ENCODE data around the gene OSGEP. TPM values are rescaled to one million over a fixed set of nuclear protein-coding genes. Genes with fewer than 3 reads are reported as not detected.

Gene OSGEP
- total RNA-seq, 1 donor from 2014 or later, result 60.9 TPM

DNA sequence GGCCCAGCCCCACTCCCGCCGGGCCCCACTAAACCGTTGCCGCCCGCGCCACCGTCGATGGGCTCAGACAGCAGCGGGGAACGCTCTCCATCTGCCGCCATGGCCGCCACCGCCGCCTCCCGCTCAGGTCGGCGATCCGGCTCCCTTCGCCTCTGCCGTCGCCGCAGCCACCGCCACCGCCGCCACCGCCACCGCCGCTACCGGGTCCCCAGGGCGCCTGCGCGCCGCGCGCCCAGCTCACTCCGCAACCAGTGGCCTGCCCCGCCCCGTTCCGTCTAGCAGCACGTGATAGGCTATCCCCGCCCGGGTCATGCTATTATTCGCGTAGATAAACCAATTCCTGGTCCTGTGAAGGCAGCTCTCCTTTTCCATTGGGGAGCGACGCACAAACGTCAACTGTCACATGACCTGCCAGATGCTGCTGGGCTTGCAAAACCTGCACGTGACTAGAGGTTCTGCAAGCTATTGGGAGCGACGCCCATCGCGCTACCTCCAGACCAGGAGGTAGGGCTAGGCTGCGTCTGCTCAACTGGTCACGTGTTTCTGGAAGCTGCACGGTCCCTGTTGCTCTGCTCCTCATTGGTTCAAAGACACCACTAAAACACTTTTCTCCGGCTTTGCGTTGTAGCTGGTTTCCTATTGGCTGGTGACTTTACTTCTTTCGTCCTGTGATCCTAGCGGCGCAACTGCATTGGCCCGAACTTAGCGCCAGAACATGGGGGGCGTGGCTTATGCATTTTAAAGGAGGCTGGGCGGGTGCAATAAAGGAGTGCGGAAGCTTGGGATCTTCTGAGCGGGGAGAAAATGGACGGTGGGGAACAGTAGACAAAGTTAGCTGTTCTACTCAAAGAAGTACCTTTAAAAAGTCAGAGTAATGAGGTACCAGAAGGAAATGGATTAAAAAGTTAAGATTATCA is 6.9 kb upstream of the OSGEP start, which contains the start of gene PIP4P1:
Gene PIP4P1 (minus strand): TSS at position 210 of the 917 bp plus-strand sequence. CDS start 109 bp downstream, at position 101.
- Histone ChIP-seq H3K27me3 (no peaks in the 10 kb centered on the region), H3K4me3 (peak within 1 kb of the TSS; percentile 88 to 98), H3K27ac (peak within 1 kb of the TSS; percentile 98), H3K36me3 (peaks cover 0 to 39% of the 10 kb centered on the region in 2 donors), H3K4me1 (peaks cover 38% of the 10 kb centered on the region), H3K9me3 (no peaks in the 10 kb centered on the region)
- DNase-seq (ENCODE audit: extremely low spot score in 2 of 2), result peak; percentile 100
- TF ChIP-seq, protein P1, sequence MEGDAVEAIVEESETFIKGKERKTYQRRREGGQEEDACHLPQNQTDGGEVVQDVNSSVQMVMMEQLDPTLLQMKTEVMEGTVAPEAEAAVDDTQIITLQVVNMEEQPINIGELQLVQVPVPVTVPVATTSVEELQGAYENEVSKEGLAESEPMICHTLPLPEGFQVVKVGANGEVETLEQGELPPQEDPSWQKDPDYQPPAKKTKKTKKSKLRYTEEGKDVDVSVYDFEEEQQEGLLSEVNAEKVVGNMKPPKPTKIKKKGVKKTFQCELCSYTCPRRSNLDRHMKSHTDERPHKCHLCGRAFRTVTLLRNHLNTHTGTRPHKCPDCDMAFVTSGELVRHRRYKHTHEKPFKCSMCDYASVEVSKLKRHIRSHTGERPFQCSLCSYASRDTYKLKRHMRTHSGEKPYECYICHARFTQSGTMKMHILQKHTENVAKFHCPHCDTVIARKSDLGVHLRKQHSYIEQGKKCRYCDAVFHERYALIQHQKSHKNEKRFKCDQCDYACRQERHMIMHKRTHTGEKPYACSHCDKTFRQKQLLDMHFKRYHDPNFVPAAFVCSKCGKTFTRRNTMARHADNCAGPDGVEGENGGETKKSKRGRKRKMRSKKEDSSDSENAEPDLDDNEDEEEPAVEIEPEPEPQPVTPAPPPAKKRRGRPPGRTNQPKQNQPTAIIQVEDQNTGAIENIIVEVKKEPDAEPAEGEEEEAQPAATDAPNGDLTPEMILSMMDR (IDR thresholded peaks at IDR 0.05), result peak in 1 of 3 experiments; percentile 16
- peak in 1 of 2 donors; percentile 90 for TF ChIP-seq POLR2A (IDR thresholded peaks at IDR 0.05)
- peak; percentile 91 to 99 for TF ChIP-seq POLR2AphosphoS5 (IDR thresholded peaks at IDR 0.05; ENCODE audit: insufficient read depth in 1 of 2, low read depth in 1 of 2)
- intact Hi-C loops (cut with DNase I), result loop anchor here (5.0 to 10.0 kb wide), 3 partner anchors 119 to 221 kb away; partner anchors contain the start of genes PARP2 and RNASE4

DNA sequence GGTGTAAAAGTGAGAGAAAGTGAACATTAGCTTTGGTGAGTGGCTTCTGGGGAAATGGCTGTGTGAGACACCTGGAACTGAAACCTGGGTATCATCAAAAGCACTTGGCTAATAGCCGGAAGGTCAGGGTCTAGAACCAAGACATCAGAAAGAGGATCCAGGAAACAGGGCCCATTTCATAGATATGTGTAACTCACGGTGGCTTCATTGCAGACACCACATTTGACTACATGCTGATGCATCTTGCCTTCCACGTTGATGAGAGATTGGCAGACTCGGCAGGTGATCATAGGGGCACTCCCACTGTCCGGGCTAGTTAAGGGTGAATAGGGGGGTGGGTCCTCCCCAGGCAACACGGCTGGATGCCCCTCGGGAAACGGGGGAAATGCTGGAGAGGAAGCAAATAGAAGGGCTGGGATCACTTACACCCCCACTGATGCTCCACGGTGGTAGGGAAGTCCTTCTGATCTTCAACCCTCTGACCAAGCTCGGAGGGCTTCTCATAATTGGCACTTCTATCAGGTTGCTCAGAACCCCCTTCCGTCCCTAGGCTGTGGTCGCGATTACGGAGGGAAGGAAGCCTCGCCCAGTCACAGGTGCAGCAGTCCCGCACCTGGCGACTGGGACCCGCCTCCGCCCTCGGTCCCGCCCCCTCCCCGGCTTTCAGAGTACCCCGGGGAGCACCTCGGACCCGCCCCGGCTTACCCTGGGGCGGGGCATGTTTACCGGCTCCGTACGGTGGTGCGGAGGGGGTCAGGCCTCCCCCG is 6.0 kb upstream of the OSGEP start:
- TF ChIP-seq POLR2A (IDR thresholded peaks at IDR 0.05) (no peak), POLR2AphosphoS5 (IDR thresholded peaks at IDR 0.05; ENCODE audit: insufficient read depth in 1 of 2, low read depth in 1 of 2) (no peak)
- TF ChIP-seq, protein P1 (IDR thresholded peaks at IDR 0.05), result no peak
- peak overlapping the region; percentile 98 for H3K27ac ChIP-seq
- H3K27me3 ChIP-seq, result no peaks in the 10 kb centered on the region
- peaks cover 47% of the 10 kb centered on the region for H3K4me1 ChIP-seq
- peaks cover 0 to 41% of the 10 kb centered on the region in 2 donors for H3K36me3 ChIP-seq
- DNase-seq (ENCODE audit: extremely low spot score in 2 of 2), result no peak
- intact Hi-C loops (cut with DNase I), result loop anchor here (5.0 to 10.0 kb wide), 3 partner anchors 118 to 222 kb away; partner anchors contain the start of genes PARP2 and RNASE4
- H3K4me3 ChIP-seq, result peak overlapping the region; percentile 88 to 98
- H3K9me3 ChIP-seq, result no peaks in the 10 kb centered on the region

DNA sequence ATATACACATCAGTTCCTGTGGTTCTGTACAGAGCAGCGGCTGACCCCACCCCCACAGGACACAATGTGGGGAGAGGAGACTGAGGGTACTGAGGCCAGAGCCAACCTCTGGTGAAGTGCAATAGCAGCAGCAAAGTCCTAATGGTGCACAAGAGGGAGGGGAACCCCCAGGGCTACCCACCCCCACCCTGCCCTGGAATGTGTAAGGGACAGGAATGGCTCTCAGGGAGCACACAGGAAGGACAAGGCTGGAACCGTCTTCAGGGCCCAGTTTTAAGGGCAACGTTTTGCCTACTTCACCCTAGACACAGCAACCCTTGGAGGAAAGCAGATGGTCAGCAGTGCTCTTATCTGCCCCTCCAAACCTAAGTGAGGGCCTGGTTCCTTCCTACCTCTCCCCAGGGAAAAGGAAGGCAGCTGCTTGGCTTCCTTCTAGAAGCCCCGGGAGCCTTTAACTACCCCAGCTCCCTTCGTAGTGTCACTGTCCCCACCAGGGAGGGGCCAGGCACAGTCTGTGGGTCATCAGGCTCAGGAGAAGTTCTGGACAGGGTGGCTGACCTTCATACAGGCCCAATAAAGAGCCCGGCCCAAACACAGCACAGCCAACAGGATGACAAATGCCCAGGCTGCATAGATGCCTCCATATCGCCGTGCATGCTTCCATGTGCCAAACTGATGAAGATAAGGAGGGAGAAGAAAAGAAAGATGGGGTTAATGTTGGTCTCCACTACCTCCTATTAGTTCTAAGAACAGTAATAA is 3.6 kb upstream of the OSGEP start:
- H3K4me3 ChIP-seq, result no peak overlapping the region
- intact Hi-C loops (cut with DNase I), result no loop called here
- H3K9me3 ChIP-seq, result no peaks in the 10 kb centered on the region
- DNase-seq (ENCODE audit: extremely low spot score in 2 of 2), result no peak
- H3K27me3 ChIP-seq, result no peaks in the 10 kb centered on the region
- H3K27ac ChIP-seq, result no peak overlapping the region
- peaks cover 0 to 41% of the 10 kb centered on the region in 2 donors for H3K36me3 ChIP-seq
- peaks cover 58% of the 10 kb centered on the region for H3K4me1 ChIP-seq
- TF ChIP-seq POLR2AphosphoS5 (IDR thresholded peaks at IDR 0.05; ENCODE audit: insufficient read depth in 1 of 2, low read depth in 1 of 2) (no peak), POLR2A (IDR thresholded peaks at IDR 0.05) (no peak)
- TF ChIP-seq, protein P1 (IDR thresholded peaks at IDR 0.05), result no peak

DNA sequence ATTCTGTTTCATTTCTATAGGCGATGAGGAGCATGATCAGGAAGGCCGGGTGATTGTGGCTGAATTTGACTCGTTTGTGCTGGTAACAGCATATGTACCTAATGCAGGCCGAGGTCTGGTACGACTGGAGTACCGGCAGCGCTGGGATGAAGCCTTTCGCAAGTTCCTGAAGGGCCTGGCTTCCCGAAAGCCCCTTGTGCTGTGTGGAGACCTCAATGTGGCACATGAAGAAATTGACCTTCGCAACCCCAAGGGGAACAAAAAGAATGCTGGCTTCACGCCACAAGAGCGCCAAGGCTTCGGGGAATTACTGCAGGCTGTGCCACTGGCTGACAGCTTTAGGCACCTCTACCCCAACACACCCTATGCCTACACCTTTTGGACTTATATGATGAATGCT is 2.4 kb upstream of the OSGEP start:
- Histone ChIP-seq H3K36me3 (peaks cover 0 to 46% of the 10 kb centered on the region in 2 donors), H3K27me3 (no peaks in the 10 kb centered on the region), H3K4me3 (no peak overlapping the region), H3K4me1 (peaks cover 54% of the 10 kb centered on the region), H3K9me3 (no peaks in the 10 kb centered on the region), H3K27ac (no peak overlapping the region)
- TF ChIP-seq POLR2AphosphoS5 (IDR thresholded peaks at IDR 0.05; ENCODE audit: insufficient read depth in 1 of 2, low read depth in 1 of 2), result no peak
- TF ChIP-seq POLR2A (IDR thresholded peaks at IDR 0.05), result no peak
- TF ChIP-seq, protein P1 (IDR thresholded peaks at IDR 0.05), result no peak
- no peak for DNase-seq (ENCODE audit: extremely low spot score in 2 of 2)
- intact Hi-C loops (cut with DNase I), result no loop called here
